K562 (cell line): ENCODE results near the gene HOXB3. TPM values are rescaled to one million over a fixed set of nuclear protein-coding genes. Genes with fewer than 3 reads are reported as not detected.

Experiments used
- GMEB1 ChIP-seq: fragments of 250-450 bp; sonication (Bioruptor Pico); IDR thresholded peaks from 2 replicates; pipeline ENCODE4 v1.4.0; 2020; ENCODE audit warnings: mild to moderate bottlenecking
- GTF2E2 ChIP-seq: fragments of 200-800 bp; sonication (Bioruptor generic); IDR thresholded peaks from 2 replicates; pipeline ENCODE4 v1.6.1; 2016; ENCODE audit warnings: missing genetic modification characterization, missing compliant biosample characterization
- MGA ChIP-seq: fragments of 450-650 bp; IDR thresholded peaks from 2 replicates; pipeline ENCODE4 v1.6.1; 2016; ENCODE audit warnings: mild to moderate bottlenecking, moderate library complexity
- MLLT1 ChIP-seq, 2 experiments: fragments of 450-650 bp; IDR thresholded peaks; 2 replicates each; pipeline ENCODE4 v1.6.1; 2016
- PPARD ChIP-seq: fragments of 250-450 bp; sonication (Bioruptor Pico); IDR thresholded peaks from 2 replicates; pipeline ENCODE4 v1.8.0; 2022; ENCODE audit warnings: inconsistent platforms, mild to moderate bottlenecking, moderate library complexity
- ZNF12 ChIP-seq: sonication (generic); formaldehyde crosslinking; IDR thresholded peaks from 2 replicates; pipeline ENCODE4 v1.4.0; 2020; ENCODE audit warnings: mild to moderate bottlenecking, missing genetic modification reagents
- ZNF133 ChIP-seq: fragments of 250-450 bp; sonication (Bioruptor Pico); IDR thresholded peaks from 2 replicates; pipeline ENCODE4 v1.4.0; 2020; ENCODE audit warnings: mild to moderate bottlenecking
- ZNF395 ChIP-seq: fragments of 200-800 bp; sonication (Bioruptor generic); IDR thresholded peaks from 2 replicates; pipeline ENCODE4 v1.6.1; 2017; ENCODE audit warnings: missing genetic modification characterization, missing compliant biosample characterization
- polyA plus RNA-seq, 8 experiments: library from polyadenylated mRNA; depleted of rRNA in 4 of 8; stranded (reverse) in 5 of 8; unstranded in 3 of 8; fragments of >200 nt; fragmentation: Nextera tagmentation in 2 of 8; fragmentation: Illumina TruSeq in 1 of 8; extraction: Ambion mirVana in 2 of 8; extraction: Trizol in 1 of 8; gene quantifications; 2 replicates each; pipeline versions ENCODE4 v1.2.1 to v1.2.3, GENCODE V29; 2011 to 2014; ENCODE audit warnings: inconsistent platforms in 1 of 8, missing spikeins in 1 of 8
- total RNA-seq, 7 experiments: library from RNA; depleted of rRNA in 6 of 7; stranded (reverse); fragments of >200 nt in 6 of 7; fragmentation: Illumina TruSeq in 2 of 7; extraction: Trizol in 2 of 7; gene quantifications; 2 replicates each; pipeline versions ENCODE4 v1.2.1 to v1.2.3, GENCODE V29; 2011 to 2021; ENCODE audit warnings: low replicate concordance in 1 of 7

HOXB3 gene
- total and polyA plus RNA-seq, 9 of the 15 experiments (the other 6 are each of a cell fraction or from before 2014, with no cell fraction given), result 2.4 to 41.3 (median 20.2) TPM

- TF ChIP-seq MGA (no peak), GTF2E2 (tag) (no peak), ZNF133 (CRISPR knock-in tag) (no peak), ZNF395 (CRISPR knock-in tag) (peak; percentile 50; the same call in 1 of the 2 replicates), ZNF12 (CRISPR knock-in tag) (no peak), GMEB1 (CRISPR knock-in tag) (0 out of 2 replicates have a peak, but pooled peaks have one; percentile 0), MLLT1 (IDR thresholded peaks at IDR 0.05) (peak; percentile 18 to 82; a peak in 3 of 4 replicates), PPARD (CRISPR knock-in tag) (no peak)
These were observed 48.4 kb downstream of the HOXB3 start (continued) for GRCh38 chr17:48541577-48542113.
